ENCODE results near the gene TSPAN18. TPM values are rescaled to one million over a fixed set of nuclear protein-coding genes. Genes with fewer than 3 reads are reported as not detected.

TSPAN18 gene
- total and polyA plus RNA-seq, 2 experiments from 2014 or later, result 6.0 to 10.6 TPM

DNA sequence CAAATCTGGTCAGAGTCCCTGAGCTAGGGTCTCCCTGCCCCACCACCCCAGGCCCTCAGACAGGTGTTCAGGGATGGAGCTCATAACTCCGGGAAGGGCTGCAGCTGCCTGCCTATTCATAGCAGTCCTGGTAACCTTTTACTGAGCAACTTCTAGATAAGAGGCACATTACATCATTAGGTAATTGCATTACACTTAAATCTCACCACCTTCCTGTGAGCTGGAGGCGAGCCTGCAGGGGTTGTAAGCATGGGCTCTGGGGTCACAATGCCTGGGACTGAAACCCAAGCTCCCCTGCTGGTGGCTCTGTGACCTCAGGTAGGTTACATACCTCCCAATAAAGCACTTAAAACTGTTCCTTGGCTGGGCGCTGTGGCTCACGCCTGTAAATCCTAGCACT lies 201.4 kb downstream of the TSPAN18 start:
- Histone ChIP-seq H3K4me3 (no peak overlapping the region), H3K9me2 (ENCODE audit: insufficient read depth) (no peaks in the 10 kb centered on the region), H3K79me2 (replicated peaks; ENCODE audit: insufficient read depth) (no peaks in the 10 kb centered on the region), H3K4me2 (no peak overlapping the region), H3K27ac (ENCODE audit: low read depth) (no peak overlapping the region), H3K36me3 (ENCODE audit: insufficient read depth) (no peaks in the 10 kb centered on the region), H3K4me1 (ENCODE audit: insufficient read depth) (peaks cover 16% of the 10 kb centered on the region), H3K27me3 (ENCODE audit: insufficient read depth) (no peaks in the 10 kb centered on the region), H3F3A (replicated peaks; ENCODE audit: low read depth) (no peaks in the 10 kb centered on the region), H2AFZ (no peak overlapping the region), H4K20me1 (replicated peaks; ENCODE audit: insufficient read depth) (no peaks in the 10 kb centered on the region)
- no peak overlapping the region for H3K4me3 Mint-ChIP-seq
- H3K4me1 Mint-ChIP-seq, result peaks cover 39% of the 10 kb centered on the region
- no peaks in the 10 kb centered on the region for H3K9me3 Mint-ChIP-seq
- DNase-seq (ENCODE audit: low spot score) (no peak), ATAC-seq (peak; percentile 6)
- peaks cover 32% of the 10 kb centered on the region for H3K27me3 Mint-ChIP-seq (ENCODE audit: insufficient read depth, low read depth, poor library complexity)
- H3K36me3 Mint-ChIP-seq (ENCODE audit: low read depth), result peaks cover 9% of the 10 kb centered on the region; the same call in 1 of the 3 replicates
- TF ChIP-seq, protein P1, sequence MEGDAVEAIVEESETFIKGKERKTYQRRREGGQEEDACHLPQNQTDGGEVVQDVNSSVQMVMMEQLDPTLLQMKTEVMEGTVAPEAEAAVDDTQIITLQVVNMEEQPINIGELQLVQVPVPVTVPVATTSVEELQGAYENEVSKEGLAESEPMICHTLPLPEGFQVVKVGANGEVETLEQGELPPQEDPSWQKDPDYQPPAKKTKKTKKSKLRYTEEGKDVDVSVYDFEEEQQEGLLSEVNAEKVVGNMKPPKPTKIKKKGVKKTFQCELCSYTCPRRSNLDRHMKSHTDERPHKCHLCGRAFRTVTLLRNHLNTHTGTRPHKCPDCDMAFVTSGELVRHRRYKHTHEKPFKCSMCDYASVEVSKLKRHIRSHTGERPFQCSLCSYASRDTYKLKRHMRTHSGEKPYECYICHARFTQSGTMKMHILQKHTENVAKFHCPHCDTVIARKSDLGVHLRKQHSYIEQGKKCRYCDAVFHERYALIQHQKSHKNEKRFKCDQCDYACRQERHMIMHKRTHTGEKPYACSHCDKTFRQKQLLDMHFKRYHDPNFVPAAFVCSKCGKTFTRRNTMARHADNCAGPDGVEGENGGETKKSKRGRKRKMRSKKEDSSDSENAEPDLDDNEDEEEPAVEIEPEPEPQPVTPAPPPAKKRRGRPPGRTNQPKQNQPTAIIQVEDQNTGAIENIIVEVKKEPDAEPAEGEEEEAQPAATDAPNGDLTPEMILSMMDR (conservative IDR thresholded peaks at IDR 0.05; ENCODE audit: low read depth in 2 of 2), result no peak
- TF ChIP-seq POLR2AphosphoS5 (IDR thresholded peaks at IDR 0.05; ENCODE audit: low read depth) (no peak), EZH2phosphoT487 (IDR thresholded peaks at IDR 0.05; ENCODE audit: unreplicated experiment) (no peak), JUNB (IDR thresholded peaks at IDR 0.05; ENCODE audit: unreplicated experiment) (no peak), ZNF331 (CRISPR knock-in tag; IDR thresholded peaks at IDR 0.05; ENCODE audit: low read depth) (no peak), NANOG (IDR thresholded peaks at IDR 0.05; ENCODE audit: borderline replicate concordance) (no peak)
- TF ChIP-seq, protein P2, sequence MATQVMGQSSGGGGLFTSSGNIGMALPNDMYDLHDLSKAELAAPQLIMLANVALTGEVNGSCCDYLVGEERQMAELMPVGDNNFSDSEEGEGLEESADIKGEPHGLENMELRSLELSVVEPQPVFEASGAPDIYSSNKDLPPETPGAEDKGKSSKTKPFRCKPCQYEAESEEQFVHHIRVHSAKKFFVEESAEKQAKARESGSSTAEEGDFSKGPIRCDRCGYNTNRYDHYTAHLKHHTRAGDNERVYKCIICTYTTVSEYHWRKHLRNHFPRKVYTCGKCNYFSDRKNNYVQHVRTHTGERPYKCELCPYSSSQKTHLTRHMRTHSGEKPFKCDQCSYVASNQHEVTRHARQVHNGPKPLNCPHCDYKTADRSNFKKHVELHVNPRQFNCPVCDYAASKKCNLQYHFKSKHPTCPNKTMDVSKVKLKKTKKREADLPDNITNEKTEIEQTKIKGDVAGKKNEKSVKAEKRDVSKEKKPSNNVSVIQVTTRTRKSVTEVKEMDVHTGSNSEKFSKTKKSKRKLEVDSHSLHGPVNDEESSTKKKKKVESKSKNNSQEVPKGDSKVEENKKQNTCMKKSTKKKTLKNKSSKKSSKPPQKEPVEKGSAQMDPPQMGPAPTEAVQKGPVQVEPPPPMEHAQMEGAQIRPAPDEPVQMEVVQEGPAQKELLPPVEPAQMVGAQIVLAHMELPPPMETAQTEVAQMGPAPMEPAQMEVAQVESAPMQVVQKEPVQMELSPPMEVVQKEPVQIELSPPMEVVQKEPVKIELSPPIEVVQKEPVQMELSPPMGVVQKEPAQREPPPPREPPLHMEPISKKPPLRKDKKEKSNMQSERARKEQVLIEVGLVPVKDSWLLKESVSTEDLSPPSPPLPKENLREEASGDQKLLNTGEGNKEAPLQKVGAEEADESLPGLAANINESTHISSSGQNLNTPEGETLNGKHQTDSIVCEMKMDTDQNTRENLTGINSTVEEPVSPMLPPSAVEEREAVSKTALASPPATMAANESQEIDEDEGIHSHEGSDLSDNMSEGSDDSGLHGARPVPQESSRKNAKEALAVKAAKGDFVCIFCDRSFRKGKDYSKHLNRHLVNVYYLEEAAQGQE (IDR thresholded peaks at IDR 0.05; ENCODE audit: unreplicated experiment), result no peak
- TF ChIP-seq, protein P3, sequence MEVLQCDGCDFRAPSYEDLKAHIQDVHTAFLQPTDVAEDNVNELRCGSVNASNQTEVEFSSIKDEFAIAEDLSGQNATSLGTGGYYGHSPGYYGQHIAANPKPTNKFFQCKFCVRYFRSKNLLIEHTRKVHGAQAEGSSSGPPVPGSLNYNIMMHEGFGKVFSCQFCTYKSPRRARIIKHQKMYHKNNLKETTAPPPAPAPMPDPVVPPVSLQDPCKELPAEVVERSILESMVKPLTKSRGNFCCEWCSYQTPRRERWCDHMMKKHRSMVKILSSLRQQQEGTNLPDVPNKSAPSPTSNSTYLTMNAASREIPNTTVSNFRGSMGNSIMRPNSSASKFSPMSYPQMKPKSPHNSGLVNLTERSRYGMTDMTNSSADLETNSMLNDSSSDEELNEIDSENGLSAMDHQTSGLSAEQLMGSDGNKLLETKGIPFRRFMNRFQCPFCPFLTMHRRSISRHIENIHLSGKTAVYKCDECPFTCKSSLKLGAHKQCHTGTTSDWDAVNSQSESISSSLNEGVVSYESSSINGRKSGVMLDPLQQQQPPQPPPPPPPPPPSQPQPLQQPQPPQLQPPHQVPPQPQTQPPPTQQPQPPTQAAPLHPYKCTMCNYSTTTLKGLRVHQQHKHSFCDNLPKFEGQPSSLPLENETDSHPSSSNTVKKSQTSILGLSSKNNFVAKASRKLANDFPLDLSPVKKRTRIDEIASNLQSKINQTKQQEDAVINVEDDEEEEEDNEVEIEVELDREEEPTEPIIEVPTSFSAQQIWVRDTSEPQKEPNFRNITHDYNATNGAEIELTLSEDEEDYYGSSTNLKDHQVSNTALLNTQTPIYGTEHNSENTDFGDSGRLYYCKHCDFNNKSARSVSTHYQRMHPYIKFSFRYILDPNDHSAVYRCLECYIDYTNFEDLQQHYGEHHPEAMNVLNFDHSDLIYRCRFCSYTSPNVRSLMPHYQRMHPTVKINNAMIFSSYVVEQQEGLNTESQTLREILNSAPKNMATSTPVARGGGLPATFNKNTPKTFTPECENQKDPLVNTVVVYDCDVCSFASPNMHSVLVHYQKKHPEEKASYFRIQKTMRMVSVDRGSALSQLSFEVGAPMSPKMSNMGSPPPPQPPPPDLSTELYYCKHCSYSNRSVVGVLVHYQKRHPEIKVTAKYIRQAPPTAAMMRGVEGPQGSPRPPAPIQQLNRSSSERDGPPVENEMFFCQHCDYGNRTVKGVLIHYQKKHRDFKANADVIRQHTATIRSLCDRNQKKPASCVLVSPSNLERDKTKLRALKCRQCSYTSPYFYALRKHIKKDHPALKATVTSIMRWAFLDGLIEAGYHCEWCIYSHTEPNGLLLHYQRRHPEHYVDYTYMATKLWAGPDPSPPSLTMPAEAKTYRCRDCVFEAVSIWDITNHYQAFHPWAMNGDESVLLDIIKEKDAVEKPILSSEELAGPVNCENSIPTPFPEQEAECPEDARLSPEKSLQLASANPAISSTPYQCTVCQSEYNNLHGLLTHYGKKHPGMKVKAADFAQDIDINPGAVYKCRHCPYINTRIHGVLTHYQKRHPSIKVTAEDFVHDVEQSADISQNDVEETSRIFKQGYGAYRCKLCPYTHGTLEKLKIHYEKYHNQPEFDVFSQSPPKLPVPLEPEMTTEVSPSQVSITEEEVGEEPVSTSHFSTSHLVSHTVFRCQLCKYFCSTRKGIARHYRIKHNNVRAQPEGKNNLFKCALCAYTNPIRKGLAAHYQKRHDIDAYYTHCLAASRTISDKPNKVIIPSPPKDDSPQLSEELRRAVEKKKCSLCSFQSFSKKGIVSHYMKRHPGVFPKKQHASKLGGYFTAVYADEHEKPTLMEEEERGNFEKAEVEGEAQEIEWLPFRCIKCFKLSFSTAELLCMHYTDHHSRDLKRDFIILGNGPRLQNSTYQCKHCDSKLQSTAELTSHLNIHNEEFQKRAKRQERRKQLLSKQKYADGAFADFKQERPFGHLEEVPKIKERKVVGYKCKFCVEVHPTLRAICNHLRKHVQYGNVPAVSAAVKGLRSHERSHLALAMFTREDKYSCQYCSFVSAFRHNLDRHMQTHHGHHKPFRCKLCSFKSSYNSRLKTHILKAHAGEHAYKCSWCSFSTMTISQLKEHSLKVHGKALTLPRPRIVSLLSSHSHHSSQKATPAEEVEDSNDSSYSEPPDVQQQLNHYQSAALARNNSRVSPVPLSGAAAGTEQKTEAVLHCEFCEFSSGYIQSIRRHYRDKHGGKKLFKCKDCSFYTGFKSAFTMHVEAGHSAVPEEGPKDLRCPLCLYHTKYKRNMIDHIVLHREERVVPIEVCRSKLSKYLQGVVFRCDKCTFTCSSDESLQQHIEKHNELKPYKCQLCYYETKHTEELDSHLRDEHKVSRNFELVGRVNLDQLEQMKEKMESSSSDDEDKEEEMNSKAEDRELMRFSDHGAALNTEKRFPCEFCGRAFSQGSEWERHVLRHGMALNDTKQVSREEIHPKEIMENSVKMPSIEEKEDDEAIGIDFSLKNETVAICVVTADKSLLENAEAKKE (CRISPR knock-in tag; IDR thresholded peaks at IDR 0.05), result no peak
- H3K27ac Mint-ChIP-seq, result no peak overlapping the region

All from GM23338 (cell line).